Keratinocyte (primary cell): Measurements from ENCODE around the gene ADIPOR2. TPM values are rescaled to one million over a fixed set of nuclear protein-coding genes. Genes with fewer than 3 reads are reported as not detected.
"Not testable (repeated sequence)": the region's sequence is repeated elsewhere in the genome, so short reads cannot be mapped to it uniquely, and the experiment has no call there.

ENCODE experiments used
- DNase-seq: peaks from one replicate; pipeline ENCODE4 v3.0.0-alpha.2; 2011; ENCODE audit warnings: low read depth, missing footprints, low spot score
- FAIRE-seq: peaks from 2 replicates; lab custom pipeline; 2011; peaks lifted over from hg19 to GRCh38; lab: Jason Lieb, UNC
- H2AFZ ChIP-seq: 2 replicates; pipeline ENCODE4 v1.6.0; 2012; ENCODE audit warnings: low read length, control low read depth, inconsistent platforms; ENCODE audit not compliant: control insufficient read depth
- H3K27ac ChIP-seq: 2 replicates; pipeline ENCODE4 v1.5.1; 2011; ENCODE audit warnings: low read length; ENCODE audit not compliant: control insufficient read depth, insufficient read depth
- H3K27me3 ChIP-seq: 3 replicates; pipeline ENCODE4 v1.6.0; 2011; ENCODE audit warnings: low read length; ENCODE audit not compliant: control insufficient read depth, insufficient read depth; ENCODE audit errors: extremely low read depth
- H3K36me3 ChIP-seq, 2 experiments: 2 replicates in 1 of 2; 3 replicates in 1 of 2; pipeline ENCODE4 v1.5.1; 2011; ENCODE audit warnings: low read length in 2 of 2, mild to moderate bottlenecking in 1 of 2; ENCODE audit not compliant: control insufficient read depth in 2 of 2, insufficient read depth in 2 of 2; ENCODE audit errors: extremely low read depth in 1 of 2
- H3K4me1 ChIP-seq: 3 replicates; pipeline ENCODE4 v1.5.1; 2011; ENCODE audit warnings: low read length; ENCODE audit not compliant: control insufficient read depth, insufficient read depth; ENCODE audit errors: extremely low read depth
- H3K4me2 ChIP-seq: 3 replicates; pipeline ENCODE4 v1.6.0; 2011; ENCODE audit warnings: low read depth, low read length; ENCODE audit not compliant: control insufficient read depth, insufficient read depth; ENCODE audit errors: extremely low read depth
- H3K4me3 ChIP-seq, 3 experiments: fragments of 200-600 bp in 1 of 3; sonication (generic) in 1 of 3; 2 replicates in 2 of 3; 3 replicates in 1 of 3; pipeline ENCODE4 v1.5.1; 2011 to 2016; ENCODE audit warnings: low read length in 3 of 3, mild to moderate bottlenecking in 3 of 3, control low read depth in 2 of 3, inconsistent platforms in 1 of 3, low read depth in 1 of 3, mixed read lengths in 1 of 3, mixed run types in 1 of 3, moderate library complexity in 1 of 3; ENCODE audit not compliant: control insufficient read depth in 2 of 3, insufficient read depth in 2 of 3; ENCODE audit errors: extremely low read depth in 1 of 3
- H3K79me2 ChIP-seq: 2 replicates; pipeline ENCODE4 v1.6.0; 2012; ENCODE audit warnings: low read length; ENCODE audit not compliant: control insufficient read depth, insufficient read depth
- H3K9ac ChIP-seq: 3 replicates; pipeline ENCODE4 v1.6.0; 2011; ENCODE audit warnings: low read length; ENCODE audit not compliant: control insufficient read depth, insufficient read depth; ENCODE audit errors: extremely low read depth
- H3K9me1 ChIP-seq: 3 replicates; pipeline ENCODE4 v1.6.0; 2011; ENCODE audit warnings: low read length; ENCODE audit not compliant: control insufficient read depth, insufficient read depth; ENCODE audit errors: extremely low read depth
- H3K9me3 ChIP-seq: 2 replicates; pipeline ENCODE4 v1.5.1; 2012; ENCODE audit warnings: low read depth, low read length; ENCODE audit not compliant: control insufficient read depth
- H4K20me1 ChIP-seq: 3 replicates; pipeline ENCODE4 v1.6.0; 2011; ENCODE audit warnings: low read length; ENCODE audit not compliant: control insufficient read depth, insufficient read depth; ENCODE audit errors: extremely low read depth
- CTCF ChIP-seq, 3 experiments: IDR thresholded peaks in 1 of 3; conservative IDR thresholded peaks in 1 of 3; optimal IDR thresholded peaks in 1 of 3; 2 replicates in 2 of 3; 3 replicates in 1 of 3; pipeline versions ENCODE3 to v1.5.1; 2011; ENCODE audit warnings: low read length in 3 of 3, mild to moderate bottlenecking in 3 of 3, moderate library complexity in 2 of 3, control low read depth in 1 of 3, inconsistent platforms in 1 of 3; ENCODE audit not compliant: insufficient read depth in 2 of 3; ENCODE audit errors: extremely low read depth in 1 of 3
- EZH2 ChIP-seq: IDR thresholded peaks from one replicate; pipeline ENCODE4 v1.6.1; 2012; ENCODE audit warnings: inconsistent platforms, mild to moderate bottlenecking, low read length, moderate library complexity
- dilution Hi-C: fragments of 300-500 bp; cut with MboI; formaldehyde crosslinking; loops from one replicate; pipeline ENCODE4 v1.7.0; 2020; ENCODE audit warnings: low sequenced_read_pairs; ENCODE audit not compliant: extremely low pct_ligation_motif_present
- polyA plus RNA-seq, 5 experiments: library from polyadenylated mRNA; depleted of rRNA in 3 of 5; stranded (reverse) in 3 of 5; stranded (forward) in 1 of 5; unstranded in 1 of 5; fragments of >200 nt; gene quantifications; 1 replicate in 1 of 5; 2 replicates in 3 of 5; 3 replicates in 1 of 5; pipeline versions ENCODE4 v1.2.1 to v1.2.3, GENCODE V29; 2011 to 2012; ENCODE audit warnings: missing spikeins in 2 of 5, low read depth in 1 of 5, low replicate concordance in 1 of 5

The ADIPOR2 gene
- polyA plus RNA-seq, 1 donor (not counting 4 experiments of a cell fraction or from before 2014, with no cell fraction given), result 59.4 TPM

GRCh38 chr12:1815814-1816729 lies 125.2 kb downstream of the ADIPOR2 start:
- H3K4me1 ChIP-seq, result no peaks in the 10 kb centered on the region
- H3K9ac ChIP-seq, result no peak overlapping the region
- no peaks in the 10 kb centered on the region for H3K9me1 ChIP-seq
- no peaks in the 10 kb centered on the region for H3K36me3 ChIP-seq
- no peak for FAIRE-seq
- TF ChIP-seq CTCF (optimal IDR thresholded peaks at IDR 0.05 in 1 of 3, IDR thresholded peaks at IDR 0.05 in 1 of 3, conservative IDR thresholded peaks at IDR 0.05 in 1 of 3; ENCODE audit: extremely low read depth in 1 of 3, insufficient read depth in 2 of 3, low read length in 3 of 3) (no peak), EZH2 (no peak)
- dilution Hi-C loops, result no loop called here
- no peak overlapping the region for H3K27ac ChIP-seq
- peaks cover 45% of the 10 kb centered on the region for H3K27me3 ChIP-seq
- H3K4me2 ChIP-seq, result no peak overlapping the region
- no peak overlapping the region for H3K4me3 ChIP-seq
- H3K79me2 ChIP-seq, result no peaks in the 10 kb centered on the region
- no peaks in the 10 kb centered on the region for H4K20me1 ChIP-seq
- H3K9me3 ChIP-seq, result no peaks in the 10 kb centered on the region
- no peak for DNase-seq
- no peak overlapping the region for H2AFZ ChIP-seq

GRCh38 chr12:1816730-1817348 lies 126.0 kb downstream of the ADIPOR2 start:
- dilution Hi-C loops, result no loop called here
- Histone ChIP-seq H3K9ac (no peak overlapping the region), H3K27me3 (peaks cover 53% of the 10 kb centered on the region), H3K9me3 (no peaks in the 10 kb centered on the region), H4K20me1 (no peaks in the 10 kb centered on the region), H3K36me3 (no peaks in the 10 kb centered on the region), H3K4me3 (no peak overlapping the region), H3K79me2 (no peaks in the 10 kb centered on the region), H3K9me1 (no peaks in the 10 kb centered on the region), H3K27ac (no peak overlapping the region), H2AFZ (no peak overlapping the region), H3K4me2 (no peak overlapping the region), H3K4me1 (no peaks in the 10 kb centered on the region)
- no peak for TF ChIP-seq EZH2
- no peak for TF ChIP-seq CTCF (optimal IDR thresholded peaks at IDR 0.05 in 1 of 3, IDR thresholded peaks at IDR 0.05 in 1 of 3, conservative IDR thresholded peaks at IDR 0.05 in 1 of 3; ENCODE audit: extremely low read depth in 1 of 3, insufficient read depth in 2 of 3, low read length in 3 of 3)
- FAIRE-seq (no peak), DNase-seq (no peak)

- H2AFZ ChIP-seq, H3K9me3 ChIP-seq, FAIRE-seq, H3K4me3 ChIP-seq, H3K4me2 ChIP-seq, H3K9me1 ChIP-seq, H3K9ac ChIP-seq, H3K79me2 ChIP-seq, DNase-seq, H4K20me1 ChIP-seq, H3K27ac ChIP-seq, H3K4me1 ChIP-seq, dilution Hi-C loops, H3K36me3 ChIP-seq: not testable (repeated sequence)
- peaks cover 63% of the 10 kb centered on the region for H3K27me3 ChIP-seq
These were observed 127.1 kb downstream of the ADIPOR2 start for GRCh38 chr12:1817928-1818327.
